ENCODE measurements around the gene RCAN3. TPM values are rescaled to one million over a fixed set of nuclear protein-coding genes. Genes with fewer than 3 reads are reported as not detected.

The RCAN3 gene
- total RNA-seq, 1 donor from 2014 or later: 4.9 TPM

DNA sequence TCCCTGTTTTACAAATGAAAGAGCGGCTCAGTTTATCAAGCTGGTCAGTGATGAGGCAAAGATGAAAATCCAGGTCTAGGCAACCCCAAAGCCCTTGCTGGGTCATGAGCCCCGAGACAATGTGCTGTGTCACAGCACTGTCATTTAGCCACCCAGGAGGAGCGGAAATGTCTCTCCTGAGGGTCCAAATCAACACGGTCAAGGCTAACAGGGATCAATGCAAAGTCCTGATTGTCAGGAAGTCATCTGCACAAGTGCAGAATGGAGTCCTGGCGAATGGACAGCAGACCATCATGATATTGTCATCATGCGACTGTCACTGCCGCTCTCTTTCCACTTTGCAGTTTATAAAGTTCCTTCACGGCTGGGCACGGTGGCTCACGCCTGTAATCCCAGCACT, 83.5 kb downstream of the RCAN3 start:
- H3K36me3 ChIP-seq: no peaks in the 10 kb centered on the region
- H3K27me3 ChIP-seq (ENCODE audit: low read depth): no peaks in the 10 kb centered on the region
- no peak overlapping the region for H3K27ac ChIP-seq (replicated peaks)
- peaks cover 3% of the 10 kb centered on the region for H3K9me3 ChIP-seq (replicated peaks)
- peaks cover 7% of the 10 kb centered on the region for H3K4me1 ChIP-seq
- intact Hi-C loops (cut with micrococcal nuclease): no loop called here
- TF ChIP-seq, protein P1, sequence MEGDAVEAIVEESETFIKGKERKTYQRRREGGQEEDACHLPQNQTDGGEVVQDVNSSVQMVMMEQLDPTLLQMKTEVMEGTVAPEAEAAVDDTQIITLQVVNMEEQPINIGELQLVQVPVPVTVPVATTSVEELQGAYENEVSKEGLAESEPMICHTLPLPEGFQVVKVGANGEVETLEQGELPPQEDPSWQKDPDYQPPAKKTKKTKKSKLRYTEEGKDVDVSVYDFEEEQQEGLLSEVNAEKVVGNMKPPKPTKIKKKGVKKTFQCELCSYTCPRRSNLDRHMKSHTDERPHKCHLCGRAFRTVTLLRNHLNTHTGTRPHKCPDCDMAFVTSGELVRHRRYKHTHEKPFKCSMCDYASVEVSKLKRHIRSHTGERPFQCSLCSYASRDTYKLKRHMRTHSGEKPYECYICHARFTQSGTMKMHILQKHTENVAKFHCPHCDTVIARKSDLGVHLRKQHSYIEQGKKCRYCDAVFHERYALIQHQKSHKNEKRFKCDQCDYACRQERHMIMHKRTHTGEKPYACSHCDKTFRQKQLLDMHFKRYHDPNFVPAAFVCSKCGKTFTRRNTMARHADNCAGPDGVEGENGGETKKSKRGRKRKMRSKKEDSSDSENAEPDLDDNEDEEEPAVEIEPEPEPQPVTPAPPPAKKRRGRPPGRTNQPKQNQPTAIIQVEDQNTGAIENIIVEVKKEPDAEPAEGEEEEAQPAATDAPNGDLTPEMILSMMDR (IDR thresholded peaks at IDR 0.05; ENCODE audit: borderline replicate concordance): no peak
- no peak for DNase-seq
- H3K4me3 ChIP-seq: no peak overlapping the region

DNA sequence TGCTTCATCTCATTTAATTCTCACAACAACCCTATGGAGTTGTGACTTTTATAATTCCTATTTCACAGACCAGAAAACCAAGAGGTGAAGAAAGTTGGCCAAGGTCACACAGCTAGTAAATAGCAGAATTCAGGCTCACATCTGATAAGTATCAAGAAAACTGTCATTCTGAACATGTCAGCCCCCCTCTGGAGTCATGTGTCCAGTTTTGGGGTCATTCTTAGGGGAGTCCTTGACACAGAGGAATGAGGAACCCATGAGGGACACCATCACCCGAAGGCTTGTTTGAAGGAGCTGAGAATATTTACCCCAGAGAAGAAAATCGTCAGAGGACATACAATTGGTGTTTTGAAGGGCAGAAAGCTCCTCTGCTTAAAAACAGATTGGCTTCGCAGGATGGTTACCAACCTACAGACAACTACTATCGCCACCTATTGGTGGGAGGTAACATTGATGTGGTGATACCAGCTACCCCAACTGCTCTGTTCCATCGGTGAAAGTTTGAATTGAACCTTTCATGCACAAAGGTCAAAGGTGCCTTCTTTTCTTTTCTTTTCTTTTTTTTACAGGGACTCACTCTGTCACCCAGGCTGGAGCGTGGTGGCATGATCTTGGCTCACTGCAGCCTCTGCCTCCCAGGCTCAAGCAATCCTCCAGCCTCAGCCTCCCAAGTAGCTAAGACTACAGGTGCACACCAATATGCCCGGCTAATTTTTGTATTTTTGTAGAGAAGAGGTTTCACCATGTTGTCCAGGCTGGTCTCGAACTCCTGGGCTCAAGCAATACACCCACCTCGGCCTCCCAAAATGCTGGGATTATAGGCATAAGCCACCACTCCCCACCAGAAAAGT, 84.6 kb downstream of the RCAN3 start:
- Histone ChIP-seq H3K36me3 (no peaks in the 10 kb centered on the region), H3K4me3 (no peak overlapping the region), H3K27me3 (ENCODE audit: low read depth) (no peaks in the 10 kb centered on the region), H3K4me1 (peaks cover 7% of the 10 kb centered on the region), H3K9me3 (replicated peaks) (peaks cover 3% of the 10 kb centered on the region), H3K27ac (replicated peaks) (no peak overlapping the region)
- DNase-seq: no peak
- TF ChIP-seq, protein P1 (IDR thresholded peaks at IDR 0.05; ENCODE audit: borderline replicate concordance): peak; percentile 69
- intact Hi-C loops (cut with micrococcal nuclease): no loop called here

DNA sequence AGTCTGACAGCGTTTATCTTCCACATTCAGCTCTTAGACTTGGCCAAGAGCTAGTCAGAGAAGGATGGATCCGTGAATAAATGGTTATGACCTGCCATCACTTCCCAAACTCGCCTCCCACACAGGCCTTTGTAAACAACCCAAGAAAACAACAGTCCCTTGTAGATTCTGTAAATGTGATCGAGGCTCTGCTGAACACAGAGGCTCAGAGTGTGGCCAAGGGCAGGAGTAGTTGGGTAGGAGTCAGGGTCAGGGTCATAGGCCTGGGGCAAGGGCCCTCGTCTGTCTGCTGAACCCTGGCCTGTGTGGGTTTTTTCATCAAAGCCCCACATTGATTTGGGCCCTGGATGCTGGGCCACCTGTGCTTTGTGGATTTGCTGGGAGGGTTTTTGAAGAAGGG, 85.9 kb downstream of the RCAN3 start:
- H3K27ac ChIP-seq (replicated peaks): no peak overlapping the region
- H3K9me3 ChIP-seq (replicated peaks): no peaks in the 10 kb centered on the region
- peaks cover 7% of the 10 kb centered on the region for H3K4me1 ChIP-seq
- TF ChIP-seq, protein P1 (IDR thresholded peaks at IDR 0.05; ENCODE audit: borderline replicate concordance): no peak
- intact Hi-C loops (cut with micrococcal nuclease): no loop called here
- H3K4me3 ChIP-seq: no peak overlapping the region
- H3K36me3 ChIP-seq: no peaks in the 10 kb centered on the region
- no peak for DNase-seq
- H3K27me3 ChIP-seq (ENCODE audit: low read depth): no peaks in the 10 kb centered on the region

DNA sequence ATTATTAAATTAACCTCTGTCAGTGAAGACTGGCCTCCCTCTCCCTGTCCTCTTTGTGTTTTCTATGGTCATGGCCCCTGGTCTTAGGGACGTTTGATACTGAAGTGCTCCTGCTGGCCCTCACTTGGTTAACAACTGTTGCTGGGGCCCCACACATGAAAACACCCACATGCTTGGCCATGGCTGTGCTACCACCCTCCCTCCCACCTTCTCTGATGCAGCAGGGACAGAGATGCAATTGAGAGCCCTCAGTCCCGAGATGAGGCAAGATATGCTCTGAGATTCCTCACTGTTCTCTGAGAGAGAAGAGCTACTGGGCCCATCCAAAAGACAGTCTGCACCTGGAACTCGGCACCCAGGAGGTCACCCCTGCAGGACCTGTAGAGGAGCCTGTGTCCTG, 86.6 kb downstream of the RCAN3 start:
- H3K36me3 ChIP-seq: no peaks in the 10 kb centered on the region
- H3K4me1 ChIP-seq: peaks cover 7% of the 10 kb centered on the region
- no peak overlapping the region for H3K27ac ChIP-seq (replicated peaks)
- TF ChIP-seq, protein P1 (IDR thresholded peaks at IDR 0.05; ENCODE audit: borderline replicate concordance): no peak
- peaks cover 3% of the 10 kb centered on the region for H3K27me3 ChIP-seq (ENCODE audit: low read depth)
- H3K9me3 ChIP-seq (replicated peaks): no peaks in the 10 kb centered on the region
- intact Hi-C loops (cut with micrococcal nuclease): no loop called here
- no peak overlapping the region for H3K4me3 ChIP-seq
- no peak for DNase-seq

Other genes starting within 250 kb of the RCAN3 start
- not detected for gene GRHL3, start 183.5 kb upstream of the RCAN3 start, total RNA-seq
- 4.9 TPM for gene STPG1, start 89.1 kb upstream of the RCAN3 start, total RNA-seq
- 30.1 TPM for gene NIPAL3, start 87.0 kb upstream of the RCAN3 start, total RNA-seq
- gene NCMAP, start 53.3 kb downstream of the RCAN3 start, total RNA-seq: 0.11 TPM
- 60.8 TPM for gene SRRM1, start 140.5 kb downstream of the RCAN3 start, total RNA-seq
- 325 TPM for gene CLIC4, start 242.6 kb downstream of the RCAN3 start, total RNA-seq